SK-N-SH (cell line): ENCODE measurements around the gene PPP3CA. TPM values are rescaled to one million over a fixed set of nuclear protein-coding genes. Genes with fewer than 3 reads are reported as not detected.

Source experiments
- CTCF ChIA-PET: fragments of 300-600, 350-600 bp; formaldehyde crosslinking; extraction: SDS; loops from one replicate; lab custom pipeline; 2021; lab: Yijun Ruan, JAX
- POLR2A ChIA-PET: fragments of 350-600 bp; sonication (Branson Sonifier 250); formaldehyde crosslinking; extraction: SDS; loops from one replicate; lab custom pipeline; 2020; ENCODE audit warnings: antibody characterized with exemption, inconsistent platforms; lab: Yijun Ruan, JAX
- DNase-seq: peaks from one replicate; pipeline ENCODE4 v3.0.0; 2012
- H2AFZ ChIP-seq: fragments of 200-600 bp; sonication (generic); 2 replicates; pipeline ENCODE4 v1.8.1; 2016; ENCODE audit warnings: antibody characterized with exemption, mild to moderate bottlenecking, low read depth
- H3F3A ChIP-seq: fragments of 200-600 bp; sonication (generic); replicated peaks from 2 replicates; pipeline ENCODE3; 2016; ENCODE audit warnings: antibody characterized with exemption, mild to moderate bottlenecking; ENCODE audit not compliant: insufficient read depth
- H3K27ac ChIP-seq, 2 experiments: fragments of 200-500 bp in 1 of 2; fragments of 200-600 bp in 1 of 2; sonication (Bioruptor generic) in 1 of 2; sonication (generic), shearing (Covaris generic) in 1 of 2; 2 replicates each; pipeline versions ENCODE4 v1.5.1 to v1.6.1; 2014 to 2016; ENCODE audit warnings: low read depth in 2 of 2, inconsistent platforms in 1 of 2, low read length in 1 of 2, mild to moderate bottlenecking in 1 of 2, mixed read lengths in 1 of 2
- H3K27me3 ChIP-seq: fragments of 200-600 bp; sonication (generic), shearing (Covaris generic); 2 replicates; pipeline ENCODE4 v1.6.1; 2016; ENCODE audit warnings: mixed run types; ENCODE audit not compliant: insufficient read depth
- H3K36me3 ChIP-seq, 2 experiments: fragments of 200-500 bp in 1 of 2; fragments of 200-600 bp in 1 of 2; sonication (Bioruptor generic) in 1 of 2; sonication (generic) in 1 of 2; replicated peaks in 1 of 2; 2 replicates each; pipeline versions ENCODE3 to v1.5.1; 2014 to 2016; ENCODE audit warnings: low read length in 1 of 2, mild to moderate bottlenecking in 1 of 2; ENCODE audit not compliant: insufficient read depth in 2 of 2, control insufficient read depth in 1 of 2
- H3K4me1 ChIP-seq, 2 experiments: fragments of 200-500 bp in 1 of 2; fragments of 200-600 bp in 1 of 2; sonication (Bioruptor generic) in 1 of 2; sonication (generic), shearing (Covaris generic) in 1 of 2; 2 replicates each; pipeline versions ENCODE4 v1.5.1 to v1.6.1; 2014 to 2016; ENCODE audit warnings: low read depth in 1 of 2, low read length in 1 of 2, mixed run types in 1 of 2; ENCODE audit not compliant: insufficient read depth in 2 of 2, control insufficient read depth in 1 of 2
- H3K4me2 ChIP-seq: fragments of 200-600 bp; sonication (generic), shearing (Covaris generic); 2 replicates; pipeline ENCODE4 v1.6.1; 2017; ENCODE audit warnings: mixed run types
- H3K4me3 ChIP-seq, 2 experiments: fragments of 200-500 bp in 1 of 2; fragments of 200-600 bp in 1 of 2; sonication (Bioruptor generic) in 1 of 2; sonication (generic), shearing (Covaris generic) in 1 of 2; 2 replicates each; pipeline versions ENCODE4 v1.5.1 to v1.8.1; 2014 to 2016; ENCODE audit warnings: low read depth in 2 of 2, inconsistent platforms in 1 of 2, low read length in 1 of 2, mild to moderate bottlenecking in 1 of 2, mixed read lengths in 1 of 2, moderate library complexity in 1 of 2
- H3K79me2 ChIP-seq: fragments of 200-600 bp; sonication (generic); 2 replicates; pipeline ENCODE4 v1.8.1; 2017; ENCODE audit warnings: mild to moderate bottlenecking; ENCODE audit not compliant: insufficient read depth
- H3K9ac ChIP-seq: fragments of 200-600 bp; sonication (generic); 2 replicates; pipeline ENCODE4 v1.6.1; 2017; ENCODE audit warnings: mixed run types
- H3K9me2 ChIP-seq: fragments of 200-600 bp; sonication (generic); 2 replicates; pipeline ENCODE4 v1.6.1; 2017; ENCODE audit warnings: mixed run types
- H3K9me3 ChIP-seq: fragments of 200-600 bp; sonication (generic); 2 replicates; pipeline ENCODE4 v1.6.1; 2017; ENCODE audit warnings: mixed run types, mild to moderate bottlenecking, moderate library complexity
- H4K20me1 ChIP-seq: fragments of 200-600 bp; sonication (generic); 2 replicates; pipeline ENCODE4 v1.6.1; 2017; ENCODE audit warnings: mild to moderate bottlenecking, mixed run types; ENCODE audit not compliant: insufficient read depth
- EP300 ChIP-seq, 2 experiments: IDR thresholded peaks; 2 replicates each; pipeline versions ENCODE4 v1.4.0 to v1.6.1; 2012; ENCODE audit warnings: borderline replicate concordance in 1 of 2, low read depth in 1 of 2, low read length in 1 of 2
- FOXM1 ChIP-seq: IDR thresholded peaks from 2 replicates; pipeline ENCODE4 v1.4.0; 2012; ENCODE audit warnings: low read depth, mild to moderate bottlenecking
- GABPA ChIP-seq: IDR thresholded peaks from 2 replicates; pipeline ENCODE4 v1.4.0; 2012; ENCODE audit warnings: low read depth, mild to moderate bottlenecking
- JUND ChIP-seq: IDR thresholded peaks from 2 replicates; pipeline ENCODE4 v1.4.0; 2012
- NRF1 ChIP-seq: IDR thresholded peaks from 2 replicates; pipeline ENCODE4 v1.6.1; 2012; ENCODE audit warnings: low read depth, mild to moderate bottlenecking, low read length
- POLR2AphosphoS5 ChIP-seq: IDR thresholded peaks from 2 replicates; pipeline ENCODE4 v1.6.1; 2012; ENCODE audit warnings: low read depth, low read length
- RCOR1 ChIP-seq: fragments of 150-350 bp; IDR thresholded peaks from 2 replicates; pipeline ENCODE4 v1.6.1; 2017; ENCODE audit warnings: antibody characterized with exemption, low read length
- RXRA ChIP-seq: IDR thresholded peaks from 2 replicates; pipeline ENCODE4 v1.4.0; 2012; ENCODE audit warnings: low read depth, mild to moderate bottlenecking, borderline replicate concordance
- SIN3A ChIP-seq: IDR thresholded peaks from 2 replicates; pipeline ENCODE4 v1.6.1; 2012; ENCODE audit warnings: low read depth, mild to moderate bottlenecking, low read length, moderate library complexity, borderline replicate concordance
- SMC3 ChIP-seq: IDR thresholded peaks from 2 replicates; pipeline ENCODE4 v1.6.1; 2012; ENCODE audit warnings: low read depth, low read length, improper control_type of control experiment
- TAF1 ChIP-seq: IDR thresholded peaks from 2 replicates; pipeline ENCODE4 v1.6.1; 2012; ENCODE audit warnings: low read depth, mild to moderate bottlenecking, low read length, moderate library complexity, borderline replicate concordance
- TCF12 ChIP-seq: IDR thresholded peaks from 2 replicates; pipeline ENCODE4 v1.4.0; 2012
- YY1 ChIP-seq: IDR thresholded peaks from 2 replicates; pipeline ENCODE4 v1.4.0; 2012; ENCODE audit warnings: low read depth, mild to moderate bottlenecking
- WGBS: methylation state at CpG from one replicate; pipeline ENCODE4 v1.1.6; 2017; ENCODE audit warnings: low lambda C conversion rate; 5-methylcytosine and 5-hydroxymethylcytosine counted together
- polyA plus RNA-seq, 3 experiments: library from polyadenylated mRNA; depleted of rRNA; stranded (reverse); fragments of >200 nt; gene quantifications; 2 replicates each; pipeline ENCODE4 v1.2.3, GENCODE V29; 2012
- TF ChIP-seq, protein P1 (sequence below): fragments of 200-600 bp; sonication (generic); IDR thresholded peaks from 2 replicates; pipeline ENCODE4 v1.6.1; 2017; ENCODE audit warnings: antibody characterized with exemption, mild to moderate bottlenecking, moderate library complexity
- TF ChIP-seq, protein P2 (sequence below): IDR thresholded peaks from 2 replicates; pipeline ENCODE4; 2012
- TF ChIP-seq, protein P3 (sequence below): fragments of 150-350 bp; IDR thresholded peaks from 2 replicates; pipeline ENCODE4 v1.6.1; 2016; ENCODE audit warnings: mild to moderate bottlenecking, low read depth, low read length
- TF ChIP-seq, protein P4 (sequence below): fragments of 150-350 bp; IDR thresholded peaks from 2 replicates; pipeline ENCODE4 v1.6.1; 2017; ENCODE audit warnings: antibody characterized with exemption, low read length, low read depth, borderline replicate concordance
- TF ChIP-seq, protein P5 (sequence below): IDR thresholded peaks from 2 replicates; pipeline ENCODE4 v1.4.0; 2012; ENCODE audit warnings: low read depth, borderline replicate concordance
- TF ChIP-seq, protein P6 (sequence below): IDR thresholded peaks from 2 replicates; pipeline ENCODE4 v1.6.1; 2012; ENCODE audit warnings: mild to moderate bottlenecking, low read depth, low read length, moderate library complexity

The PPP3CA gene
- polyA plus RNA-seq, 1 of the 3 experiments (the other 2 are of a cell fraction): 10.7 TPM

DNA sequence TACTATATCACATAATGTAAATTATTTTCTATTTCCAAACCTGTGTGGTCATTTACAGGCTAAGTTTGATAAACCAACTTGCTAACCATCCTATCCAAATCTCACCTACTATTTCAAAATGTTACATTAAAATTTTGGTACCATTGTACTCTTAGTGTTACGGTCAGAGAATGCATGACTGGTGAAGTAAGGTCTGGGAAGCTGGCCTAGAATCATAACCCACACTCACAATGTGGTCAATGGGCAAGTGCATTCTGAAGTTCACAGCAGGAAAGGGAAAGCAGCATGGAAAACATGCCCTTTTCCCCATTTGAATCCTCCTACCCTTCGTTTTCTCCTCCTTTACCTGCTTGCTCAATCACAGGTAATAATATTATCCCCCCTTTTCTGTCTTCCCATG is 54.4 kb downstream of the PPP3CA start:
- H3F3A ChIP-seq: peaks cover 3% of the 10 kb centered on the region
- H3K27ac ChIP-seq: no peak overlapping the region
- POLR2A ChIA-PET: no interaction called here
- H3K9me3 ChIP-seq: no peaks in the 10 kb centered on the region
- peaks cover 2 to 14% of the 10 kb centered on the region in 2 experiments; a peak in 3 of 4 replicates for H3K4me1 ChIP-seq
- H3K36me3 ChIP-seq: no peaks in the 10 kb centered on the region
- no peak overlapping the region for H3K9ac ChIP-seq
- H3K4me2 ChIP-seq: no peak overlapping the region
- no peaks in the 10 kb centered on the region for H3K27me3 ChIP-seq
- TF ChIP-seq RXRA: no peak
- TF ChIP-seq POLR2AphosphoS5: no peak
- TF ChIP-seq, protein P1, sequence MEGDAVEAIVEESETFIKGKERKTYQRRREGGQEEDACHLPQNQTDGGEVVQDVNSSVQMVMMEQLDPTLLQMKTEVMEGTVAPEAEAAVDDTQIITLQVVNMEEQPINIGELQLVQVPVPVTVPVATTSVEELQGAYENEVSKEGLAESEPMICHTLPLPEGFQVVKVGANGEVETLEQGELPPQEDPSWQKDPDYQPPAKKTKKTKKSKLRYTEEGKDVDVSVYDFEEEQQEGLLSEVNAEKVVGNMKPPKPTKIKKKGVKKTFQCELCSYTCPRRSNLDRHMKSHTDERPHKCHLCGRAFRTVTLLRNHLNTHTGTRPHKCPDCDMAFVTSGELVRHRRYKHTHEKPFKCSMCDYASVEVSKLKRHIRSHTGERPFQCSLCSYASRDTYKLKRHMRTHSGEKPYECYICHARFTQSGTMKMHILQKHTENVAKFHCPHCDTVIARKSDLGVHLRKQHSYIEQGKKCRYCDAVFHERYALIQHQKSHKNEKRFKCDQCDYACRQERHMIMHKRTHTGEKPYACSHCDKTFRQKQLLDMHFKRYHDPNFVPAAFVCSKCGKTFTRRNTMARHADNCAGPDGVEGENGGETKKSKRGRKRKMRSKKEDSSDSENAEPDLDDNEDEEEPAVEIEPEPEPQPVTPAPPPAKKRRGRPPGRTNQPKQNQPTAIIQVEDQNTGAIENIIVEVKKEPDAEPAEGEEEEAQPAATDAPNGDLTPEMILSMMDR: no peak
- TF ChIP-seq RCOR1: no peak
- no peak for TF ChIP-seq GABPA
- TF ChIP-seq JUND: no peak
- no peak for TF ChIP-seq NRF1
- TF ChIP-seq, protein P2, sequence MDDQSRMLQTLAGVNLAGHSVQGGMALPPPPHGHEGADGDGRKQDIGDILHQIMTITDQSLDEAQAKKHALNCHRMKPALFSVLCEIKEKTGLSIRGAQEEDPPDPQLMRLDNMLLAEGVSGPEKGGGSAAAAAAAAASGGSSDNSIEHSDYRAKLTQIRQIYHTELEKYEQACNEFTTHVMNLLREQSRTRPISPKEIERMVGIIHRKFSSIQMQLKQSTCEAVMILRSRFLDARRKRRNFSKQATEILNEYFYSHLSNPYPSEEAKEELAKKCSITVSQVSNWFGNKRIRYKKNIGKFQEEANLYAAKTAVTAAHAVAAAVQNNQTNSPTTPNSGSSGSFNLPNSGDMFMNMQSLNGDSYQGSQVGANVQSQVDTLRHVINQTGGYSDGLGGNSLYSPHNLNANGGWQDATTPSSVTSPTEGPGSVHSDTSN: no peak
- TF ChIP-seq TAF1: no peak
- TF ChIP-seq, protein P3, sequence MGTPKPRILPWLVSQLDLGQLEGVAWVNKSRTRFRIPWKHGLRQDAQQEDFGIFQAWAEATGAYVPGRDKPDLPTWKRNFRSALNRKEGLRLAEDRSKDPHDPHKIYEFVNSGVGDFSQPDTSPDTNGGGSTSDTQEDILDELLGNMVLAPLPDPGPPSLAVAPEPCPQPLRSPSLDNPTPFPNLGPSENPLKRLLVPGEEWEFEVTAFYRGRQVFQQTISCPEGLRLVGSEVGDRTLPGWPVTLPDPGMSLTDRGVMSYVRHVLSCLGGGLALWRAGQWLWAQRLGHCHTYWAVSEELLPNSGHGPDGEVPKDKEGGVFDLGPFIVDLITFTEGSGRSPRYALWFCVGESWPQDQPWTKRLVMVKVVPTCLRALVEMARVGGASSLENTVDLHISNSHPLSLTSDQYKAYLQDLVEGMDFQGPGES: no peak
- TF ChIP-seq FOXM1: no peak
- TF ChIP-seq SMC3: no peak
- TF ChIP-seq, protein P4, sequence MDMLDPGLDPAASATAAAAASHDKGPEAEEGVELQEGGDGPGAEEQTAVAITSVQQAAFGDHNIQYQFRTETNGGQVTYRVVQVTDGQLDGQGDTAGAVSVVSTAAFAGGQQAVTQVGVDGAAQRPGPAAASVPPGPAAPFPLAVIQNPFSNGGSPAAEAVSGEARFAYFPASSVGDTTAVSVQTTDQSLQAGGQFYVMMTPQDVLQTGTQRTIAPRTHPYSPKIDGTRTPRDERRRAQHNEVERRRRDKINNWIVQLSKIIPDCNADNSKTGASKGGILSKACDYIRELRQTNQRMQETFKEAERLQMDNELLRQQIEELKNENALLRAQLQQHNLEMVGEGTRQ: no peak
- TF ChIP-seq, protein P5, sequence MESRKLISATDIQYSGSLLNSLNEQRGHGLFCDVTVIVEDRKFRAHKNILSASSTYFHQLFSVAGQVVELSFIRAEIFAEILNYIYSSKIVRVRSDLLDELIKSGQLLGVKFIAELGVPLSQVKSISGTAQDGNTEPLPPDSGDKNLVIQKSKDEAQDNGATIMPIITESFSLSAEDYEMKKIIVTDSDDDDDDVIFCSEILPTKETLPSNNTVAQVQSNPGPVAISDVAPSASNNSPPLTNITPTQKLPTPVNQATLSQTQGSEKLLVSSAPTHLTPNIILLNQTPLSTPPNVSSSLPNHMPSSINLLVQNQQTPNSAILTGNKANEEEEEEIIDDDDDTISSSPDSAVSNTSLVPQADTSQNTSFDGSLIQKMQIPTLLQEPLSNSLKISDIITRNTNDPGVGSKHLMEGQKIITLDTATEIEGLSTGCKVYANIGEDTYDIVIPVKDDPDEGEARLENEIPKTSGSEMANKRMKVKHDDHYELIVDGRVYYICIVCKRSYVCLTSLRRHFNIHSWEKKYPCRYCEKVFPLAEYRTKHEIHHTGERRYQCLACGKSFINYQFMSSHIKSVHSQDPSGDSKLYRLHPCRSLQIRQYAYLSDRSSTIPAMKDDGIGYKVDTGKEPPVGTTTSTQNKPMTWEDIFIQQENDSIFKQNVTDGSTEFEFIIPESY: no peak
- TF ChIP-seq YY1: no peak
- TF ChIP-seq SIN3A: no peak
- no peak for TF ChIP-seq TCF12
- TF ChIP-seq, protein P6, sequence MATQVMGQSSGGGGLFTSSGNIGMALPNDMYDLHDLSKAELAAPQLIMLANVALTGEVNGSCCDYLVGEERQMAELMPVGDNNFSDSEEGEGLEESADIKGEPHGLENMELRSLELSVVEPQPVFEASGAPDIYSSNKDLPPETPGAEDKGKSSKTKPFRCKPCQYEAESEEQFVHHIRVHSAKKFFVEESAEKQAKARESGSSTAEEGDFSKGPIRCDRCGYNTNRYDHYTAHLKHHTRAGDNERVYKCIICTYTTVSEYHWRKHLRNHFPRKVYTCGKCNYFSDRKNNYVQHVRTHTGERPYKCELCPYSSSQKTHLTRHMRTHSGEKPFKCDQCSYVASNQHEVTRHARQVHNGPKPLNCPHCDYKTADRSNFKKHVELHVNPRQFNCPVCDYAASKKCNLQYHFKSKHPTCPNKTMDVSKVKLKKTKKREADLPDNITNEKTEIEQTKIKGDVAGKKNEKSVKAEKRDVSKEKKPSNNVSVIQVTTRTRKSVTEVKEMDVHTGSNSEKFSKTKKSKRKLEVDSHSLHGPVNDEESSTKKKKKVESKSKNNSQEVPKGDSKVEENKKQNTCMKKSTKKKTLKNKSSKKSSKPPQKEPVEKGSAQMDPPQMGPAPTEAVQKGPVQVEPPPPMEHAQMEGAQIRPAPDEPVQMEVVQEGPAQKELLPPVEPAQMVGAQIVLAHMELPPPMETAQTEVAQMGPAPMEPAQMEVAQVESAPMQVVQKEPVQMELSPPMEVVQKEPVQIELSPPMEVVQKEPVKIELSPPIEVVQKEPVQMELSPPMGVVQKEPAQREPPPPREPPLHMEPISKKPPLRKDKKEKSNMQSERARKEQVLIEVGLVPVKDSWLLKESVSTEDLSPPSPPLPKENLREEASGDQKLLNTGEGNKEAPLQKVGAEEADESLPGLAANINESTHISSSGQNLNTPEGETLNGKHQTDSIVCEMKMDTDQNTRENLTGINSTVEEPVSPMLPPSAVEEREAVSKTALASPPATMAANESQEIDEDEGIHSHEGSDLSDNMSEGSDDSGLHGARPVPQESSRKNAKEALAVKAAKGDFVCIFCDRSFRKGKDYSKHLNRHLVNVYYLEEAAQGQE: no peak
- TF ChIP-seq EP300 (IDR thresholded peaks at IDR 0.05; ENCODE audit: borderline replicate concordance in 1 of 2, low read depth in 1 of 2, low read length in 1 of 2): no peak
- TF ChIP-seq, all 33 proteins: peak for 0
- CTCF ChIA-PET: no interaction called here
- H3K4me3 ChIP-seq: no peak overlapping the region
- DNase-seq: no peak
- H2AFZ ChIP-seq: no peak overlapping the region
- H3K79me2 ChIP-seq: peaks cover 53% of the 10 kb centered on the region
- H3K9me2 ChIP-seq: no peaks in the 10 kb centered on the region
- WGBS: 90% methylated on average over 2 of the region's 2 CpGs
- H4K20me1 ChIP-seq: no peaks in the 10 kb centered on the region; the same call in 1 of the 2 replicates
